H9 (cell line): ENCODE data around the gene OR10AG1. TPM values are rescaled to one million over a fixed set of nuclear protein-coding genes. Genes with fewer than 3 reads are reported as not detected.

ENCODE experiments used
- DNase-seq: peaks from one replicate; pipeline ENCODE4 v3.0.0-alpha.2; 2017
- H2AFZ ChIP-seq: one replicate; pipeline ENCODE4 v1.6.1; 2013; ENCODE audit warnings: mild to moderate bottlenecking, low read length, control low read depth, moderate library complexity
- H2AK5ac ChIP-seq: 2 replicates; pipeline ENCODE4 v1.6.1; 2013; ENCODE audit warnings: low read length, control low read depth, mixed read lengths; ENCODE audit not compliant: insufficient read length
- H2BK120ac ChIP-seq: one replicate; pipeline ENCODE4 v1.6.1; 2013; ENCODE audit warnings: low read depth, mild to moderate bottlenecking, low read length, control low read depth, inconsistent platforms; ENCODE audit not compliant: poor library complexity, severe bottlenecking
- H2BK12ac ChIP-seq: 2 replicates; pipeline ENCODE4 v1.6.1; 2013; ENCODE audit warnings: low read length, control low read depth, mixed read lengths, low read depth; ENCODE audit not compliant: insufficient read length
- H2BK15ac ChIP-seq: 2 replicates; pipeline ENCODE4 v1.6.1; 2013; ENCODE audit warnings: low read depth, low read length, control low read depth
- H2BK20ac ChIP-seq: one replicate; pipeline ENCODE4 v1.6.1; 2013; ENCODE audit warnings: low read depth, mild to moderate bottlenecking, low read length, control low read depth, inconsistent platforms; ENCODE audit not compliant: poor library complexity, severe bottlenecking
- H2BK5ac ChIP-seq: 2 replicates; pipeline ENCODE4 v1.6.1; 2013; ENCODE audit warnings: low read length, control low read depth, mixed read lengths; ENCODE audit not compliant: insufficient read length
- H3K14ac ChIP-seq: 2 replicates; pipeline ENCODE4 v1.6.1; 2013; ENCODE audit warnings: low read length, control low read depth; ENCODE audit not compliant: insufficient read depth
- H3K18ac ChIP-seq: 2 replicates; pipeline ENCODE4 v1.6.1; 2013; ENCODE audit warnings: low read depth, mild to moderate bottlenecking, mixed read lengths, low read length, control low read depth; ENCODE audit not compliant: insufficient read length
- H3K23ac ChIP-seq: 2 replicates; pipeline ENCODE4 v1.6.1; 2013; ENCODE audit warnings: low read length, control low read depth, mixed read lengths, low read depth; ENCODE audit not compliant: insufficient read length
- H3K23me2 ChIP-seq: 2 replicates; pipeline ENCODE4 v1.6.1; 2013; ENCODE audit warnings: low read depth, mild to moderate bottlenecking, mixed read lengths, low read length, control low read depth; ENCODE audit not compliant: insufficient read length, poor library complexity, severe bottlenecking
- H3K27ac ChIP-seq: 2 replicates; pipeline ENCODE4 v1.5.1; 2013; ENCODE audit warnings: low read length, control low read depth, mixed read lengths, low read depth; ENCODE audit not compliant: insufficient read length
- H3K27me3 ChIP-seq: 2 replicates; pipeline ENCODE4 v1.6.1; 2013; ENCODE audit warnings: low read length, control low read depth, inconsistent platforms; ENCODE audit not compliant: insufficient read depth
- H3K4ac ChIP-seq: 2 replicates; pipeline ENCODE4 v1.6.1; 2013; ENCODE audit warnings: low read depth, mild to moderate bottlenecking, control low read depth, inconsistent platforms, low read length, moderate library complexity
- H3K4me1 ChIP-seq: 2 replicates; pipeline ENCODE4 v1.6.1; 2013; ENCODE audit warnings: low read length, control low read depth, inconsistent platforms; ENCODE audit not compliant: insufficient read depth
- H3K4me2 ChIP-seq: 2 replicates; pipeline ENCODE4 v1.6.1; 2013; ENCODE audit warnings: low read length, control low read depth, mixed read lengths; ENCODE audit not compliant: insufficient read length, insufficient read depth
- H3K56ac ChIP-seq: 2 replicates; pipeline ENCODE4 v1.6.1; 2013; ENCODE audit warnings: low read depth, mild to moderate bottlenecking, mixed read lengths, low read length, control low read depth; ENCODE audit not compliant: insufficient read length
- H3K79me1 ChIP-seq: 2 replicates; pipeline ENCODE4 v1.6.1; 2013; ENCODE audit warnings: low read depth, mild to moderate bottlenecking, moderate library complexity, low read length, control low read depth, inconsistent platforms; ENCODE audit not compliant: insufficient read depth, poor library complexity, severe bottlenecking
- H3K79me2 ChIP-seq: 2 replicates; pipeline ENCODE4 v1.6.1; 2013; ENCODE audit warnings: low read length, control low read depth, inconsistent platforms; ENCODE audit not compliant: insufficient read depth
- H3K9ac ChIP-seq: 2 replicates; pipeline ENCODE4 v1.6.1; 2013; ENCODE audit warnings: low read length, control low read depth, mixed read lengths; ENCODE audit not compliant: insufficient read length; ENCODE audit errors: extremely low read depth
- H3K9me3 ChIP-seq: one replicate; pipeline ENCODE4 v1.6.1; 2013; ENCODE audit warnings: low read depth, low read length, inconsistent platforms; ENCODE audit not compliant: control insufficient read depth
- H3T11ph ChIP-seq: one replicate; pipeline ENCODE4 v1.6.1; 2013; ENCODE audit warnings: mild to moderate bottlenecking, low read length, control low read depth, inconsistent platforms
- H4K20me1 ChIP-seq: one replicate; pipeline ENCODE4 v1.6.1; 2013; ENCODE audit not compliant: control insufficient read depth, insufficient read length, insufficient read depth
- H4K5ac ChIP-seq: 2 replicates; pipeline ENCODE4 v1.6.1; 2013; ENCODE audit warnings: low read depth, mild to moderate bottlenecking, mixed read lengths, low read length, control low read depth; ENCODE audit not compliant: insufficient read length
- H4K8ac ChIP-seq: replicated peaks from 2 replicates; pipeline ENCODE4 v1.6.1; 2013; ENCODE audit warnings: low read length, control low read depth, mixed read lengths, low read depth; ENCODE audit not compliant: insufficient read length
- H4K91ac ChIP-seq: 2 replicates; pipeline ENCODE4 v1.6.1; 2013; ENCODE audit warnings: low read depth, mild to moderate bottlenecking, moderate library complexity, mixed read lengths, low read length, control low read depth; ENCODE audit not compliant: insufficient read length
- H3K27ac Mint-ChIP-seq, 3 experiments: 2 replicates in 2 of 3; 3 replicates in 1 of 3; pipeline ENCODE4 v1.8.0; 2020 to 2021; ENCODE audit warnings: mixed read lengths in 3 of 3, mild to moderate bottlenecking in 1 of 3, moderate library complexity in 1 of 3
- H3K27me3 Mint-ChIP-seq: 2 replicates; pipeline ENCODE4 v1.8.0; 2021; ENCODE audit warnings: low read depth, mild to moderate bottlenecking, moderate library complexity, mixed read lengths
- H3K36me3 Mint-ChIP-seq, 3 experiments: 2 replicates in 2 of 3; 3 replicates in 1 of 3; pipeline ENCODE4 v1.8.0; 2020 to 2021; ENCODE audit warnings: low read depth in 3 of 3, mixed read lengths in 3 of 3; ENCODE audit not compliant: insufficient read depth in 1 of 3
- H3K4me1 Mint-ChIP-seq, 2 experiments: 2 replicates each; pipeline ENCODE4 v1.8.0; 2020; ENCODE audit warnings: mixed read lengths in 2 of 2
- H3K4me3 Mint-ChIP-seq, 2 experiments: 2 replicates in 1 of 2; 3 replicates in 1 of 2; pipeline ENCODE4 v1.8.0; 2020 to 2021; ENCODE audit warnings: mild to moderate bottlenecking in 2 of 2, mixed read lengths in 2 of 2, moderate library complexity in 1 of 2
- H3K9me3 Mint-ChIP-seq, 2 experiments: 2 replicates in 1 of 2; 3 replicates in 1 of 2; pipeline ENCODE4 v1.8.0; 2020; ENCODE audit warnings: mild to moderate bottlenecking in 2 of 2, mixed read lengths in 2 of 2, moderate library complexity in 1 of 2
- WGBS: extraction: QIAGEN DNeasy Blood & Tissue Kit; methylation state at CpG from one replicate; pipeline ENCODE4 v1.1.7; 2013; ENCODE audit warnings: missing lambda C conversion rate, low lambda C conversion rate, mixed read lengths; ENCODE audit not compliant: insufficient read length; ENCODE audit errors: extremely low coverage; 5-methylcytosine and 5-hydroxymethylcytosine counted together
- total RNA-seq: library from RNA; stranded (reverse); gene quantifications from 2 replicates; pipeline ENCODE4 v1.2.1, GENCODE V29; 2021
- TF ChIP-seq, protein P1 (sequence below): fragments of 200-600 bp; sonication (generic); conservative IDR thresholded peaks from 3 replicates; pipeline ENCODE4 v1.8.0; 2021; ENCODE audit warnings: antibody characterized with exemption, mild to moderate bottlenecking

OR10AG1 gene
- total RNA-seq, 1 experiment from 2014 or later = not detected

DNA sequence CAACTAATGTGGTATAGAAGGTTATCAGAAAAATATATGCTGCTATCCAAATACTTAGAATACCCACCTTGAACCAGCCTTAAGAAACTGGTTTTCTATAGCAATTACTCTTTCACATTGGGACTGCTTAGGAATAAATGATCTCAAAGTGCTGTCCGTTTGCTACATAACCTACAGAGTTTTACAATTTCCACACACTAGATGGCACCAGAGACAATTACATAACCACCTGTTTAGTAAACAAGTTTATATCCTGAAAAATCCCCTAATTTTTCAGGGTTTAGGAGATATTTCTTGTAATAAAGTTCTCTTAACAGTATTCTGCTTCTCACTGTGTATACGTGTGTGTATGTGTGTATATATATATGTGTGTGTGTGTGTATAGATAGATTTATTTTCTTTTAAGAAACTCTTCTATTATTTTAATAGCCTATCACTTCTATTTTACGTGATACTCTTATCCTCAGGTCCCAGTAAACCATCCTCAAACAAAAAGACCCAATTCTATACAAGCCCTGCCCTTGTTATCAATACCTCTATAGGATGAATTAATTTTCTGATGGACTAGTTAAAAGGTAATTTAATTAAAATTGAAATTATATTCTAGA, 26.9 kb downstream of the OR10AG1 start:
- Histone ChIP-seq H3K4me2 (no peak overlapping the region), H3K27me3 (no peaks in the 10 kb centered on the region), H4K5ac (no peak overlapping the region), H2BK20ac (no peak overlapping the region), H3K4ac (no peak overlapping the region), H3T11ph (no peak overlapping the region), H4K20me1 (no peaks in the 10 kb centered on the region), H3K23ac (no peak overlapping the region), H3K4me1 (peaks cover 5% of the 10 kb centered on the region; the same call in 1 of the 2 replicates), H2AK5ac (no peak overlapping the region), H2BK120ac (no peak overlapping the region), H4K8ac (no peak overlapping the region), H3K79me1 (no peaks in the 10 kb centered on the region), H2BK12ac (no peak overlapping the region), H4K91ac (no peak overlapping the region), H3K27ac (no peak overlapping the region), H3K9me3 (peaks cover 7% of the 10 kb centered on the region), H2AFZ (no peak overlapping the region), H3K9ac (no peak overlapping the region), H3K23me2 (no peaks in the 10 kb centered on the region), H3K79me2 (no peaks in the 10 kb centered on the region), H2BK15ac (no peak overlapping the region), H3K56ac (no peak overlapping the region), H3K18ac (no peak overlapping the region), H2BK5ac (no peak overlapping the region), H3K14ac (no peak overlapping the region)
- Mint-ChIP-seq H3K4me3 (no peak overlapping the region), H3K36me3 (no peaks in the 10 kb centered on the region), H3K27ac (no peak overlapping the region), H3K9me3 (peaks cover 3 to 8% of the 10 kb centered on the region in 2 experiments; a peak in 3 of 5 replicates), H3K4me1 (peaks cover 6% of the 10 kb centered on the region in 2 experiments; a peak in 3 of 4 replicates), H3K27me3 (no peaks in the 10 kb centered on the region)
- no CpG with 5 or more reads among the region's 3 CpGs for WGBS
- no peak for DNase-seq
- TF ChIP-seq, protein P1, sequence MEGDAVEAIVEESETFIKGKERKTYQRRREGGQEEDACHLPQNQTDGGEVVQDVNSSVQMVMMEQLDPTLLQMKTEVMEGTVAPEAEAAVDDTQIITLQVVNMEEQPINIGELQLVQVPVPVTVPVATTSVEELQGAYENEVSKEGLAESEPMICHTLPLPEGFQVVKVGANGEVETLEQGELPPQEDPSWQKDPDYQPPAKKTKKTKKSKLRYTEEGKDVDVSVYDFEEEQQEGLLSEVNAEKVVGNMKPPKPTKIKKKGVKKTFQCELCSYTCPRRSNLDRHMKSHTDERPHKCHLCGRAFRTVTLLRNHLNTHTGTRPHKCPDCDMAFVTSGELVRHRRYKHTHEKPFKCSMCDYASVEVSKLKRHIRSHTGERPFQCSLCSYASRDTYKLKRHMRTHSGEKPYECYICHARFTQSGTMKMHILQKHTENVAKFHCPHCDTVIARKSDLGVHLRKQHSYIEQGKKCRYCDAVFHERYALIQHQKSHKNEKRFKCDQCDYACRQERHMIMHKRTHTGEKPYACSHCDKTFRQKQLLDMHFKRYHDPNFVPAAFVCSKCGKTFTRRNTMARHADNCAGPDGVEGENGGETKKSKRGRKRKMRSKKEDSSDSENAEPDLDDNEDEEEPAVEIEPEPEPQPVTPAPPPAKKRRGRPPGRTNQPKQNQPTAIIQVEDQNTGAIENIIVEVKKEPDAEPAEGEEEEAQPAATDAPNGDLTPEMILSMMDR = peak; percentile 80
